Measurements from ENCODE around the gene SIPA1L3.

Gene SIPA1L3

GRCh38 chr19:37995346-37995745 is 88.3 kb downstream of the SIPA1L3 start:
- no peak for DNase-seq (ENCODE audit: low read depth in 2 of 2)

GRCh38 chr19:37997911-37998344 is 90.9 kb downstream of the SIPA1L3 start:
- no peak for DNase-seq (ENCODE audit: low read depth in 2 of 2)

GRCh38 chr19:37998801-37999308 is 91.8 kb downstream of the SIPA1L3 start:
- DNase-seq (ENCODE audit: low read depth in 2 of 2) = no peak

GRCh38 chr19:37999309-38000213 is 92.6 kb downstream of the SIPA1L3 start:
- DNase-seq (ENCODE audit: low read depth in 2 of 2) = no peak

- DNase-seq (ENCODE audit: low read depth in 2 of 2) = no peak
These were observed 94.3 kb downstream of the SIPA1L3 start for GRCh38 chr19:38001158-38001781.

- no peak for DNase-seq (ENCODE audit: low read depth in 2 of 2)
These were observed 96.6 kb downstream of the SIPA1L3 start for GRCh38 chr19:38003438-38004185.

- DNase-seq (ENCODE audit: low read depth in 2 of 2) = no peak
These were observed 97.1 kb downstream of the SIPA1L3 start for GRCh38 chr19:38004186-38004520.

GRCh38 chr19:38004521-38005223 is 97.7 kb downstream of the SIPA1L3 start:
- DNase-seq (ENCODE audit: low read depth in 2 of 2) = no peak

- DNase-seq (ENCODE audit: low read depth in 2 of 2) = no peak
These were observed 98.2 kb downstream of the SIPA1L3 start for GRCh38 chr19:38005224-38005614.

- no peak for DNase-seq (ENCODE audit: low read depth in 2 of 2)
These were observed 99.5 kb downstream of the SIPA1L3 start for GRCh38 chr19:38006361-38007045.

- no peak for DNase-seq (ENCODE audit: low read depth in 2 of 2)
These were observed 102.7 kb downstream of the SIPA1L3 start for GRCh38 chr19:38009650-38010242.

- no peak for DNase-seq (ENCODE audit: low read depth in 2 of 2)
These were observed 104.4 kb downstream of the SIPA1L3 start for GRCh38 chr19:38011426-38011825.

- no peak for DNase-seq (ENCODE audit: low read depth in 2 of 2)
These were observed 105.3 kb downstream of the SIPA1L3 start for GRCh38 chr19:38012290-38012689.

- DNase-seq (ENCODE audit: low read depth in 2 of 2) = no peak
These were observed 105.9 kb downstream of the SIPA1L3 start for GRCh38 chr19:38012944-38013343.

- DNase-seq (ENCODE audit: low read depth in 2 of 2) = no peak
These were observed 107.0 kb downstream of the SIPA1L3 start for GRCh38 chr19:38013913-38014580.

- DNase-seq (ENCODE audit: low read depth in 2 of 2) = no peak
These were observed 108.2 kb downstream of the SIPA1L3 start for GRCh38 chr19:38015216-38015615.

GRCh38 chr19:38015761-38016160 is 108.8 kb downstream of the SIPA1L3 start:
- no peak for DNase-seq (ENCODE audit: low read depth in 2 of 2)

GRCh38 chr19:38017401-38018151 is 110.6 kb downstream of the SIPA1L3 start:
- DNase-seq (ENCODE audit: low read depth in 2 of 2) = no peak

GRCh38 chr19:38018694-38019395 is 111.8 kb downstream of the SIPA1L3 start:
- no peak for DNase-seq (ENCODE audit: low read depth in 2 of 2)
